IMR-90 (cell line): ENCODE measurements around the gene TNFRSF4. TPM values are rescaled to one million over a fixed set of nuclear protein-coding genes. Genes with fewer than 3 reads are reported as not detected.

Experiments
- ATAC-seq: fragments of 200-7000 bp; cut with Tn5 transposase; 2 replicates; pipeline ENCODE4 v1.9.1; 2020; ENCODE audit warnings: low read depth, mild to moderate bottlenecking, moderate library complexity
- BruUV-seq: library from RNA; stranded (reverse); fragments of 400-500 nt; replicated peaks from 2 replicates; lab custom pipeline; 2021; lab: Mats Ljungman, UMichigan
- CTCF ChIA-PET: fragments of 300-600 bp; formaldehyde crosslinking; extraction: SDS; loops from one replicate; lab custom pipeline; 2021; ENCODE audit warnings: antibody characterized with exemption; lab: Yijun Ruan, JAX
- POLR2A ChIA-PET: fragments of 300-600 bp; sonication (Branson Sonifier 250); formaldehyde crosslinking; loops from one replicate; lab custom pipeline; 2022; ENCODE audit warnings: antibody characterized with exemption; ENCODE audit not compliant: unreplicated experiment; lab: Charles Lee
- DNase-seq: peaks from one replicate; pipeline ENCODE4 v3.0.0; 2013
- H2AFZ ChIP-seq: replicated peaks from 2 replicates; pipeline ENCODE3; 2013; ENCODE audit warnings: low read length, mild to moderate bottlenecking; ENCODE audit not compliant: poor library complexity
- H2AK5ac ChIP-seq: 2 replicates; pipeline ENCODE4 v1.6.1; 2013; ENCODE audit warnings: low read depth, low read length, inconsistent platforms
- H2AK9ac ChIP-seq: replicated peaks from 2 replicates; pipeline ENCODE3; 2013; ENCODE audit warnings: mild to moderate bottlenecking, low read depth, low read length, moderate library complexity; ENCODE audit not compliant: poor library complexity
- H2BK120ac ChIP-seq: 2 replicates; pipeline ENCODE4 v1.6.1; 2013; ENCODE audit warnings: low read depth, low read length, inconsistent platforms
- H2BK15ac ChIP-seq: 3 replicates; pipeline ENCODE4 v1.6.1; 2013; ENCODE audit warnings: low read depth, low read length, inconsistent platforms
- H2BK20ac ChIP-seq: 2 replicates; pipeline ENCODE4 v1.6.1; 2013; ENCODE audit warnings: low read depth, mild to moderate bottlenecking, inconsistent platforms, low read length, moderate library complexity
- H2BK5ac ChIP-seq: 2 replicates; pipeline ENCODE4 v1.6.1; 2013; ENCODE audit warnings: mild to moderate bottlenecking, low read depth, low read length, inconsistent platforms; ENCODE audit not compliant: poor library complexity, severe bottlenecking
- H3K14ac ChIP-seq: replicated peaks from 2 replicates; pipeline ENCODE4 v1.6.1; 2013; ENCODE audit warnings: low read depth, low read length, inconsistent platforms
- H3K18ac ChIP-seq: 2 replicates; pipeline ENCODE4 v1.6.1; 2013; ENCODE audit warnings: low read depth, low read length, control low read depth
- H3K23ac ChIP-seq: 2 replicates; pipeline ENCODE4 v1.6.1; 2013; ENCODE audit warnings: low read depth, low read length, inconsistent platforms
- H3K27ac ChIP-seq: 2 replicates; pipeline ENCODE4 v1.5.1; 2013; ENCODE audit warnings: mild to moderate bottlenecking, control low read depth, low read length; ENCODE audit not compliant: insufficient read depth
- H3K27me3 ChIP-seq: 2 replicates; pipeline ENCODE4 v1.6.1; 2013; ENCODE audit warnings: low read length; ENCODE audit not compliant: control insufficient read depth, insufficient read depth
- H3K36me3 ChIP-seq: 2 replicates; pipeline ENCODE4 v1.6.1; 2013; ENCODE audit warnings: low read length, mixed read lengths; ENCODE audit not compliant: control insufficient read depth, insufficient read depth
- H3K4ac ChIP-seq: 2 replicates; pipeline ENCODE4 v1.6.1; 2013; ENCODE audit warnings: low read depth, low read length, inconsistent platforms
- H3K4me1 ChIP-seq: 2 replicates; pipeline ENCODE4 v1.6.1; 2013; ENCODE audit warnings: low read length, mixed read lengths; ENCODE audit not compliant: control insufficient read depth, insufficient read depth
- H3K4me2 ChIP-seq: 2 replicates; pipeline ENCODE4 v1.6.1; 2013; ENCODE audit warnings: low read depth, mild to moderate bottlenecking, control low read depth, low read length, moderate library complexity
- H3K4me3 ChIP-seq: 2 replicates; pipeline ENCODE4 v1.5.1; 2013; ENCODE audit warnings: low read depth, mild to moderate bottlenecking, control low read depth, low read length, moderate library complexity; ENCODE audit not compliant: insufficient read depth
- H3K56ac ChIP-seq: 2 replicates; pipeline ENCODE4 v1.6.1; 2013; ENCODE audit warnings: low read length, inconsistent platforms; ENCODE audit not compliant: insufficient read depth; ENCODE audit errors: extremely low read depth
- H3K79me1 ChIP-seq, 2 experiments: 2 replicates each; pipeline ENCODE4 v1.6.1; 2013; ENCODE audit warnings: low read length in 2 of 2, inconsistent platforms in 1 of 2, low read depth in 1 of 2
- H3K9ac ChIP-seq: 2 replicates; pipeline ENCODE4 v1.6.1; 2013; ENCODE audit warnings: low read depth, low read length, control low read depth
- H3K9me1 ChIP-seq: 2 replicates; pipeline ENCODE4 v1.6.1; 2013; ENCODE audit warnings: low read length, inconsistent platforms; ENCODE audit not compliant: insufficient read depth
- H3K9me3 ChIP-seq: 2 replicates; pipeline ENCODE4 v1.6.1; 2013; ENCODE audit warnings: low read length; ENCODE audit not compliant: control insufficient read depth, insufficient read depth
- H4K20me1 ChIP-seq: 2 replicates; pipeline ENCODE4 v1.6.1; 2013; ENCODE audit warnings: low read length, inconsistent platforms; ENCODE audit not compliant: insufficient read depth
- H4K5ac ChIP-seq: 2 replicates; pipeline ENCODE4 v1.6.1; 2013; ENCODE audit warnings: mild to moderate bottlenecking, low read depth, low read length, control low read depth
- H4K8ac ChIP-seq, 2 experiments: 2 replicates each; pipeline ENCODE4 v1.6.1; 2013; ENCODE audit warnings: low read depth in 2 of 2, low read length in 2 of 2, control low read depth in 1 of 2, inconsistent platforms in 1 of 2
- H4K91ac ChIP-seq: 2 replicates; pipeline ENCODE4 v1.6.1; 2013; ENCODE audit warnings: low read depth, low read length, inconsistent platforms; ENCODE audit not compliant: insufficient read depth
- BHLHE40 ChIP-seq: fragments of 150-350 bp; IDR thresholded peaks from 2 replicates; pipeline ENCODE4 v1.6.1; 2016; ENCODE audit warnings: mild to moderate bottlenecking, low read depth, low read length
- CEBPB ChIP-seq: IDR thresholded peaks from 2 replicates; pipeline ENCODE4 v1.6.1; 2012; ENCODE audit warnings: low read depth, low read length, improper control_type of control experiment
- CHD1 ChIP-seq: IDR thresholded peaks from 2 replicates; pipeline ENCODE4 v1.6.1; 2012; ENCODE audit warnings: low read depth, low read length, improper control_type of control experiment
- MAFK ChIP-seq: IDR thresholded peaks from 2 replicates; pipeline ENCODE4 v1.6.1; 2012; ENCODE audit warnings: low read depth, low read length, improper control_type of control experiment
- MAZ ChIP-seq: IDR thresholded peaks from 2 replicates; pipeline ENCODE4 v1.6.1; 2012; ENCODE audit warnings: low read depth, mild to moderate bottlenecking, low read length, improper control_type of control experiment, moderate library complexity, borderline replicate concordance
- MXI1 ChIP-seq: IDR thresholded peaks from 2 replicates; pipeline ENCODE4 v1.6.1; 2012; ENCODE audit warnings: low read depth, mild to moderate bottlenecking, low read length, moderate library complexity, borderline replicate concordance
- NFE2L2 ChIP-seq: fragments of 150-350 bp; IDR thresholded peaks from 2 replicates; pipeline ENCODE4 v1.6.1; 2016; ENCODE audit warnings: low read depth, mild to moderate bottlenecking, low read length
- POLR2A ChIP-seq: IDR thresholded peaks from 2 replicates; pipeline ENCODE4 v1.6.1; 2012; ENCODE audit warnings: mild to moderate bottlenecking, low read depth, low read length
- RAD21 ChIP-seq: IDR thresholded peaks from 2 replicates; pipeline ENCODE4 v1.6.1; 2012; ENCODE audit warnings: low read length, improper control_type of control experiment
- RFX5 ChIP-seq: IDR thresholded peaks from 2 replicates; pipeline ENCODE4 v1.8.0; 2012; ENCODE audit warnings: low read depth, mild to moderate bottlenecking, low read length, moderate library complexity
- SMC3 ChIP-seq: fragments of 150-350 bp; IDR thresholded peaks from 2 replicates; pipeline ENCODE4 v1.6.1; 2016; ENCODE audit warnings: low read depth, mild to moderate bottlenecking, antibody characterized with exemption, low read length, moderate library complexity
- WGBS, 2 experiments: methylation state at CpG; one replicate each; pipeline versions ENCODE4 v1.1.5 to v1.1.7; 2013; ENCODE audit warnings: missing lambda C conversion rate in 2 of 2; ENCODE audit not compliant: insufficient read length in 1 of 2; ENCODE audit errors: extremely low coverage in 2 of 2; 5-methylcytosine and 5-hydroxymethylcytosine counted together
- dilution Hi-C: fragments of 300-500 bp; cut with HindIII; formaldehyde crosslinking; loops from one replicate; pipeline ENCODE4 v1.14.3; 2018; ENCODE audit warnings: low sequenced_read_pairs; ENCODE audit not compliant: unreplicated experiment
- in situ Hi-C: fragments of 300-500 bp; cut with MboI; formaldehyde crosslinking; loops from 3 replicates; pipeline ENCODE4 v1.14.3; 2019; ENCODE audit warnings: low sequenced_read_pairs, inconsistent platforms, mixed read lengths
- intact Hi-C: fragments of 100-400 bp; cut with micrococcal nuclease; formaldehyde crosslinking; loops from 2 replicates; pipeline ENCODE4 v1.10.0; 2022
- polyA plus RNA-seq, 3 experiments: library from polyadenylated mRNA; depleted of rRNA; stranded (reverse); fragments of >200 nt; gene quantifications; 2 replicates each; pipeline ENCODE4 v1.2.3, GENCODE V29; 2012; ENCODE audit warnings: low replicate concordance in 1 of 3
- total RNA-seq: library from RNA; depleted of rRNA; stranded (reverse); fragments of >200 nt; gene quantifications from 2 replicates; pipeline ENCODE4 v1.2.3, GENCODE V29; 2012
- TF ChIP-seq, protein P1 (sequence below): conservative IDR thresholded peaks from 2 replicates; pipeline ENCODE4 v1.5.1; 2012; ENCODE audit warnings: mild to moderate bottlenecking, low read depth, low read length, improper control_type of control experiment
- TF ChIP-seq, protein P2 (sequence below): fragments of 150-350 bp; IDR thresholded peaks from 2 replicates; pipeline ENCODE4 v1.6.1; 2017; ENCODE audit warnings: mild to moderate bottlenecking, antibody characterized with exemption, low read length, low read depth
- TF ChIP-seq, protein P3 (sequence below): fragments of 150-350 bp; IDR thresholded peaks from 2 replicates; pipeline ENCODE4 v1.6.1; 2016; ENCODE audit warnings: low read depth, mild to moderate bottlenecking, low read length, moderate library complexity, borderline replicate concordance

Gene TNFRSF4
- total and polyA plus RNA-seq, 2 of the 4 experiments (the other 2 are of a cell fraction), result 0.15 TPM; not detected in 1

DNA sequence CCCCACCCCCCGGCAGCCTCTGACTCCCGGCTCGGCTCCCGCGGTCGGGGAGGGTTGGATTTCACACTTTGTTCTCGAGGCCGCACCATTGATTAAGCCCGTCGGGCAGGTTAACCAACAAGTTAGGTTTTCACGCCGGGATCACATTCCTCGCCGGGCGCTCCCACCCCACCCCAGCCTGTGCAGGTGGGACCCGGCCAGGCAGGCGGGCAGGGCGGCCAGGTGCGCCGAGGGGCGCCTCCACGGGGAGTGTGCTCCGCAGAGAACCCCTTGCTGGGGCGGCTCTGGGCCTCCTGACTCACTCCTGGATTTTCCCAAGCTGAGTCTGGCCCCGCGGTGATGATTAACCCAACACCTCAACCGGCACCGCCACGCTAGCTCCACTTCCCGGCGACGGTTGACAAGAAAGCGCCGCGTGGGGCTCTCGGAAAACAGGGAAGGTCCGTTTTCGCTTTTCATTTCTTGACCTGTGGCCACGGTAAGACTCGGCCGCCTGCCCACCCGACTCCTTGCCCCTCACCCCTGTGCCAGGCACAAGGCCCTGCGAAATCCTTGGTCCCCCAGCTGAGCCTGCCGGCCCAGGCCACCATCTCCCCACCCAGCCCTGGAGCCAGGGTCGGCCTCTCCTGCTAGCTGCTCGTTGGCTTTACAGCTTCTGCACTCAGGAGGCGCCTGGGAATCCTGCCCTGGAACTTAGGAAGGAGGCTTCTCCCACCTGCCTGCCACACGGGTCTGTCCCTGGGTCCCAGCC lies 49.1 kb downstream of the TNFRSF4 start:
- DNase-seq (no peak), ATAC-seq (no peak)
- Histone ChIP-seq H4K20me1 (no peaks in the 10 kb centered on the region), H2BK120ac (no peak overlapping the region), H3K14ac (no peak overlapping the region), H2BK15ac (no peak overlapping the region), H3K56ac (no peak overlapping the region), H3K23ac (no peak overlapping the region), H3K36me3 (no peaks in the 10 kb centered on the region), H4K8ac (no peak overlapping the region), H2AFZ (peak overlapping the region; percentile 11), H3K4me1 (no peaks in the 10 kb centered on the region), H2AK5ac (no peak overlapping the region), H3K9me1 (no peaks in the 10 kb centered on the region), H3K27me3 (peaks cover 26% of the 10 kb centered on the region; the same call in 1 of the 2 replicates), H3K9me3 (no peaks in the 10 kb centered on the region), H3K18ac (no peak overlapping the region), H3K27ac (no peak overlapping the region), H3K4me3 (no peak overlapping the region), H2BK20ac (no peak overlapping the region), H2AK9ac (no peak overlapping the region), H3K79me1 (no peaks in the 10 kb centered on the region), H4K5ac (no peak overlapping the region), H4K91ac (no peak overlapping the region), H3K4me2 (no peak overlapping the region), H3K9ac (no peak overlapping the region), H3K4ac (no peak overlapping the region), H2BK5ac (no peak overlapping the region)
- intact Hi-C loops (no loop called here), dilution Hi-C loops (no loop called here), in situ Hi-C loops (no loop called here)
- POLR2A ChIA-PET, result no interaction called here
- CTCF ChIA-PET, result no interaction called here
- WGBS, 2 experiments, result 69% methylated on average over 19 of the region's 48 CpGs; no CpG with 5 or more reads in 1 of the 2 experiments
- TF ChIP-seq RFX5 (no peak), MAFK (no peak), MAZ (no peak), NFE2L2 (no peak), CEBPB (no peak), POLR2A (no peak), MXI1 (no peak), RAD21 (no peak), SMC3 (no peak), BHLHE40 (no peak), CHD1 (no peak)
- TF ChIP-seq, protein P1, sequence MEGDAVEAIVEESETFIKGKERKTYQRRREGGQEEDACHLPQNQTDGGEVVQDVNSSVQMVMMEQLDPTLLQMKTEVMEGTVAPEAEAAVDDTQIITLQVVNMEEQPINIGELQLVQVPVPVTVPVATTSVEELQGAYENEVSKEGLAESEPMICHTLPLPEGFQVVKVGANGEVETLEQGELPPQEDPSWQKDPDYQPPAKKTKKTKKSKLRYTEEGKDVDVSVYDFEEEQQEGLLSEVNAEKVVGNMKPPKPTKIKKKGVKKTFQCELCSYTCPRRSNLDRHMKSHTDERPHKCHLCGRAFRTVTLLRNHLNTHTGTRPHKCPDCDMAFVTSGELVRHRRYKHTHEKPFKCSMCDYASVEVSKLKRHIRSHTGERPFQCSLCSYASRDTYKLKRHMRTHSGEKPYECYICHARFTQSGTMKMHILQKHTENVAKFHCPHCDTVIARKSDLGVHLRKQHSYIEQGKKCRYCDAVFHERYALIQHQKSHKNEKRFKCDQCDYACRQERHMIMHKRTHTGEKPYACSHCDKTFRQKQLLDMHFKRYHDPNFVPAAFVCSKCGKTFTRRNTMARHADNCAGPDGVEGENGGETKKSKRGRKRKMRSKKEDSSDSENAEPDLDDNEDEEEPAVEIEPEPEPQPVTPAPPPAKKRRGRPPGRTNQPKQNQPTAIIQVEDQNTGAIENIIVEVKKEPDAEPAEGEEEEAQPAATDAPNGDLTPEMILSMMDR, result no peak
- TF ChIP-seq, protein P2, sequence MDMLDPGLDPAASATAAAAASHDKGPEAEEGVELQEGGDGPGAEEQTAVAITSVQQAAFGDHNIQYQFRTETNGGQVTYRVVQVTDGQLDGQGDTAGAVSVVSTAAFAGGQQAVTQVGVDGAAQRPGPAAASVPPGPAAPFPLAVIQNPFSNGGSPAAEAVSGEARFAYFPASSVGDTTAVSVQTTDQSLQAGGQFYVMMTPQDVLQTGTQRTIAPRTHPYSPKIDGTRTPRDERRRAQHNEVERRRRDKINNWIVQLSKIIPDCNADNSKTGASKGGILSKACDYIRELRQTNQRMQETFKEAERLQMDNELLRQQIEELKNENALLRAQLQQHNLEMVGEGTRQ, result no peak
- TF ChIP-seq, protein P3, sequence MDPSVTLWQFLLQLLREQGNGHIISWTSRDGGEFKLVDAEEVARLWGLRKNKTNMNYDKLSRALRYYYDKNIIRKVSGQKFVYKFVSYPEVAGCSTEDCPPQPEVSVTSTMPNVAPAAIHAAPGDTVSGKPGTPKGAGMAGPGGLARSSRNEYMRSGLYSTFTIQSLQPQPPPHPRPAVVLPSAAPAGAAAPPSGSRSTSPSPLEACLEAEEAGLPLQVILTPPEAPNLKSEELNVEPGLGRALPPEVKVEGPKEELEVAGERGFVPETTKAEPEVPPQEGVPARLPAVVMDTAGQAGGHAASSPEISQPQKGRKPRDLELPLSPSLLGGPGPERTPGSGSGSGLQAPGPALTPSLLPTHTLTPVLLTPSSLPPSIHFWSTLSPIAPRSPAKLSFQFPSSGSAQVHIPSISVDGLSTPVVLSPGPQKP, result no peak
- no TSS peak for BruUV-seq
